NCI-H2227 (cell line): ENCODE measurements around the gene ERCC2.

ENCODE experiments used
- DNase-seq: peaks from one replicate; lab custom pipeline; 2025; ENCODE audit not compliant: unreplicated experiment; lab: John Stamatoyannopoulos, UW

Gene ERCC2

GRCh38 chr19:45402298-45403061 lies 32.1 kb upstream of the ERCC2 start:
- DNase-seq: no peak

- no peak for DNase-seq
These were observed 31.4 kb upstream of the ERCC2 start for GRCh38 chr19:45401815-45402214.

GRCh38 chr19:45400192-45400591 lies 29.8 kb upstream of the ERCC2 start:
- no peak for DNase-seq

- DNase-seq: no peak
These were observed 25.6 kb upstream of the ERCC2 start for GRCh38 chr19:45395821-45396617.

GRCh38 chr19:45391871-45392665 lies 21.7 kb upstream of the ERCC2 start:
- DNase-seq: no peak

- peak; percentile 21 for DNase-seq
These were observed 21.0 kb upstream of the ERCC2 start for GRCh38 chr19:45391346-45391745.

- DNase-seq: no peak
These were observed 15.2 kb upstream of the ERCC2 start for GRCh38 chr19:45385392-45386221.

GRCh38 chr19:45382426-45382825 lies 12.1 kb upstream of the ERCC2 start:
- DNase-seq: no peak

GRCh38 chr19:45380107-45380506 lies 9.7 kb upstream of the ERCC2 start:
- no peak for DNase-seq

GRCh38 chr19:45376045-45376724 lies 5.8 kb upstream of the ERCC2 start:
- no peak for DNase-seq

- no peak for DNase-seq
These were observed 1.5 kb downstream of the ERCC2 start for GRCh38 chr19:45368737-45369340.

GRCh38 chr19:45368127-45368526 lies 2.2 kb downstream of the ERCC2 start:
- no peak for DNase-seq

GRCh38 chr19:45364696-45365095 lies 5.7 kb downstream of the ERCC2 start:
- no peak for DNase-seq

- DNase-seq: no peak
These were observed 6.4 kb downstream of the ERCC2 start for GRCh38 chr19:45363861-45364459.

GRCh38 chr19:45362291-45362690 lies 8.1 kb downstream of the ERCC2 start:
- no peak for DNase-seq

- no peak for DNase-seq
These were observed 8.8 kb downstream of the ERCC2 start for GRCh38 chr19:45361608-45362007.

- DNase-seq: no peak
These were observed 12.1 kb downstream of the ERCC2 start for GRCh38 chr19:45358213-45358792.

- DNase-seq: no peak
These were observed 13.0 kb downstream of the ERCC2 start for GRCh38 chr19:45357445-45357783.
